ENCODE data around the gene SLC26A1.

The SLC26A1 gene

GRCh38 chr4:1011666-1012033 lies 18.4 kb upstream of the SLC26A1 start:
- H3K9ac ChIP-seq (ENCODE audit: low read length) = no peak overlapping the region
- no peaks in the 10 kb centered on the region for H3K4me1 ChIP-seq (ENCODE audit: low read length)
- no peaks in the 10 kb centered on the region for H3K9me3 ChIP-seq (replicated peaks; ENCODE audit: insufficient read depth, low read length)
- no peaks in the 10 kb centered on the region for H3K79me2 ChIP-seq (ENCODE audit: low read length)
- H3K36me3 ChIP-seq (replicated peaks; ENCODE audit: insufficient read depth, low read length) = no peaks in the 10 kb centered on the region
- H4K20me1 ChIP-seq (ENCODE audit: insufficient read depth, low read length) = no peaks in the 10 kb centered on the region
- no peaks in the 10 kb centered on the region for H3F3A ChIP-seq (ENCODE audit: insufficient read depth, low read length)
- H3K4me3 ChIP-seq (ENCODE audit: low read length) = no peak overlapping the region
- DNase-seq = no peak
- no peaks in the 10 kb centered on the region for H3K9me2 ChIP-seq (replicated peaks; ENCODE audit: insufficient read depth, low read length)
- H3K4me2 ChIP-seq (ENCODE audit: low read depth, low read length) = no peak overlapping the region
- H2AFZ ChIP-seq (ENCODE audit: low read length) = no peak overlapping the region
- no peak overlapping the region for H3K27ac ChIP-seq (ENCODE audit: low read length)
- no peaks in the 10 kb centered on the region for H3K27me3 ChIP-seq (replicated peaks; ENCODE audit: insufficient read depth, low read length)
- TF ChIP-seq EZH2 (optimal IDR thresholded peaks at IDR 0.05; ENCODE audit: low read depth, low read length) = no peak
- no peak for TF ChIP-seq EZH2phosphoT487 (IDR thresholded peaks at IDR 0.05; ENCODE audit: low read length)
- TF ChIP-seq, protein P1, sequence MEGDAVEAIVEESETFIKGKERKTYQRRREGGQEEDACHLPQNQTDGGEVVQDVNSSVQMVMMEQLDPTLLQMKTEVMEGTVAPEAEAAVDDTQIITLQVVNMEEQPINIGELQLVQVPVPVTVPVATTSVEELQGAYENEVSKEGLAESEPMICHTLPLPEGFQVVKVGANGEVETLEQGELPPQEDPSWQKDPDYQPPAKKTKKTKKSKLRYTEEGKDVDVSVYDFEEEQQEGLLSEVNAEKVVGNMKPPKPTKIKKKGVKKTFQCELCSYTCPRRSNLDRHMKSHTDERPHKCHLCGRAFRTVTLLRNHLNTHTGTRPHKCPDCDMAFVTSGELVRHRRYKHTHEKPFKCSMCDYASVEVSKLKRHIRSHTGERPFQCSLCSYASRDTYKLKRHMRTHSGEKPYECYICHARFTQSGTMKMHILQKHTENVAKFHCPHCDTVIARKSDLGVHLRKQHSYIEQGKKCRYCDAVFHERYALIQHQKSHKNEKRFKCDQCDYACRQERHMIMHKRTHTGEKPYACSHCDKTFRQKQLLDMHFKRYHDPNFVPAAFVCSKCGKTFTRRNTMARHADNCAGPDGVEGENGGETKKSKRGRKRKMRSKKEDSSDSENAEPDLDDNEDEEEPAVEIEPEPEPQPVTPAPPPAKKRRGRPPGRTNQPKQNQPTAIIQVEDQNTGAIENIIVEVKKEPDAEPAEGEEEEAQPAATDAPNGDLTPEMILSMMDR (IDR thresholded peaks at IDR 0.05; ENCODE audit: low read length) = no peak

GRCh38 chr4:1011022-1011665 lies 17.9 kb upstream of the SLC26A1 start, which contains the start of gene FGFRL1:
TSS of gene FGFRL1 (plus strand) at chr4:1011626. CDS start at chr4:1012486, 860 bp downstream.
- H3K4me3 ChIP-seq (ENCODE audit: low read length) = no peak within 1 kb of the TSS
- no peaks in the 10 kb centered on the region for H3K4me1 ChIP-seq (ENCODE audit: low read length)
- H3K9me3 ChIP-seq (replicated peaks; ENCODE audit: insufficient read depth, low read length) = no peaks in the 10 kb centered on the region
- no peak within 1 kb of the TSS for H2AFZ ChIP-seq (ENCODE audit: low read length)
- H3K9ac ChIP-seq (ENCODE audit: low read length) = no peak within 1 kb of the TSS
- H3F3A ChIP-seq (ENCODE audit: insufficient read depth, low read length) = no peaks in the 10 kb centered on the region
- H3K36me3 ChIP-seq (replicated peaks; ENCODE audit: insufficient read depth, low read length) = no peaks in the 10 kb centered on the region
- H3K27me3 ChIP-seq (replicated peaks; ENCODE audit: insufficient read depth, low read length) = no peaks in the 10 kb centered on the region
- H4K20me1 ChIP-seq (ENCODE audit: insufficient read depth, low read length) = no peaks in the 10 kb centered on the region
- DNase-seq = no peak
- no peaks in the 10 kb centered on the region for H3K79me2 ChIP-seq (ENCODE audit: low read length)
- no peak within 1 kb of the TSS for H3K27ac ChIP-seq (ENCODE audit: low read length)
- H3K9me2 ChIP-seq (replicated peaks; ENCODE audit: insufficient read depth, low read length) = no peaks in the 10 kb centered on the region
- H3K4me2 ChIP-seq (ENCODE audit: low read depth, low read length) = no peak within 1 kb of the TSS
- no peak for TF ChIP-seq EZH2phosphoT487 (IDR thresholded peaks at IDR 0.05; ENCODE audit: low read length)
- TF ChIP-seq, protein P1 (IDR thresholded peaks at IDR 0.05; ENCODE audit: low read length) = no peak
- TF ChIP-seq EZH2 (optimal IDR thresholded peaks at IDR 0.05; ENCODE audit: low read depth, low read length) = no peak

DNA sequence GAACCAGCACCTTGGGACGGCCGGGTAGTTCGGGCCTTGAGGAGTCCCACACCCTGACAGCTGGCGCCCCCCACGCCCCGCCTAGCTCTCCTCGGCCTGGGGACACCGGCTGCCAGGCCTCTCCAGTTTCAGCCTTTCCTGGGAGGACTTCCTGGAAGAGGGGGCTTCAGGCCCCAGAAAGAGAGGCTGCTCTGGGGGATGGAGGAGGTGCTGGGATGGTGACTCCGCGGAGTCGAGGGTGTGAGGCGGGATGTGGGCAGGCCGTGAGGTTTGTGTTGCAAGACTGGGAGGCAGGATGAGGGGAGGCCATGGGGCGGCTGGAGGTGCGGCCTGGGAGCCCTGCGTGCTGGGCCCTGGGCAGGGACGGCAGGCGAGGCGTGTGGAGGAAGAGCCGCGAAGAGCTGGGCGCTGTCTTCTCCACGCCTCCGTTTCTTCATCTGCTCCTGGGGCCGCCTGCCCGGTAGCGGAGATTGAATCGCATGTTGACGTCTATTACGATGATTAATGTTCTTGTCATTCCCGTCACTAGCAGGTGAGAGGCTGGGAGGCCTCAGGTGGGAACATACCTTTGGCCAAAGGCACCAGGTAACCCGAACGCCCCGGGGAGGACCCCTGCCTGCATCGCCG lies 17.3 kb upstream of the SLC26A1 start:
- Histone ChIP-seq H3K79me2 (ENCODE audit: low read length) (no peaks in the 10 kb centered on the region), H3K4me3 (ENCODE audit: low read length) (no peak overlapping the region), H3K27me3 (replicated peaks; ENCODE audit: insufficient read depth, low read length) (no peaks in the 10 kb centered on the region), H3K9me2 (replicated peaks; ENCODE audit: insufficient read depth, low read length) (no peaks in the 10 kb centered on the region), H3K4me2 (ENCODE audit: low read depth, low read length) (no peak overlapping the region), H3F3A (ENCODE audit: insufficient read depth, low read length) (no peaks in the 10 kb centered on the region), H3K9ac (ENCODE audit: low read length) (no peak overlapping the region), H3K27ac (ENCODE audit: low read length) (no peak overlapping the region), H4K20me1 (ENCODE audit: insufficient read depth, low read length) (no peaks in the 10 kb centered on the region), H3K9me3 (replicated peaks; ENCODE audit: insufficient read depth, low read length) (no peaks in the 10 kb centered on the region), H3K4me1 (ENCODE audit: low read length) (no peaks in the 10 kb centered on the region), H3K36me3 (replicated peaks; ENCODE audit: insufficient read depth, low read length) (no peaks in the 10 kb centered on the region), H2AFZ (ENCODE audit: low read length) (no peak overlapping the region)
- TF ChIP-seq, protein P1 (IDR thresholded peaks at IDR 0.05; ENCODE audit: low read length) = no peak
- TF ChIP-seq EZH2 (optimal IDR thresholded peaks at IDR 0.05; ENCODE audit: low read depth, low read length) (no peak), EZH2phosphoT487 (IDR thresholded peaks at IDR 0.05; ENCODE audit: low read length) (no peak)
- no peak for DNase-seq

Data from MM.1S (cell line).